Stromal cell of bone marrow (primary cell): ENCODE measurements around the gene BUB1B.
A peak's percentile ranks its signal among the peaks of the same experiment; 100 is the strongest.
"Not testable (repeated sequence)": the region's sequence is repeated elsewhere in the genome, so short reads cannot be mapped to it uniquely, and the experiment has no call there.

Experiments used
- DNase-seq: peaks from one replicate; pipeline ENCODE4 v3.0.0-alpha.2; 2012; ENCODE audit warnings: low read depth

BUB1B gene

DNA sequence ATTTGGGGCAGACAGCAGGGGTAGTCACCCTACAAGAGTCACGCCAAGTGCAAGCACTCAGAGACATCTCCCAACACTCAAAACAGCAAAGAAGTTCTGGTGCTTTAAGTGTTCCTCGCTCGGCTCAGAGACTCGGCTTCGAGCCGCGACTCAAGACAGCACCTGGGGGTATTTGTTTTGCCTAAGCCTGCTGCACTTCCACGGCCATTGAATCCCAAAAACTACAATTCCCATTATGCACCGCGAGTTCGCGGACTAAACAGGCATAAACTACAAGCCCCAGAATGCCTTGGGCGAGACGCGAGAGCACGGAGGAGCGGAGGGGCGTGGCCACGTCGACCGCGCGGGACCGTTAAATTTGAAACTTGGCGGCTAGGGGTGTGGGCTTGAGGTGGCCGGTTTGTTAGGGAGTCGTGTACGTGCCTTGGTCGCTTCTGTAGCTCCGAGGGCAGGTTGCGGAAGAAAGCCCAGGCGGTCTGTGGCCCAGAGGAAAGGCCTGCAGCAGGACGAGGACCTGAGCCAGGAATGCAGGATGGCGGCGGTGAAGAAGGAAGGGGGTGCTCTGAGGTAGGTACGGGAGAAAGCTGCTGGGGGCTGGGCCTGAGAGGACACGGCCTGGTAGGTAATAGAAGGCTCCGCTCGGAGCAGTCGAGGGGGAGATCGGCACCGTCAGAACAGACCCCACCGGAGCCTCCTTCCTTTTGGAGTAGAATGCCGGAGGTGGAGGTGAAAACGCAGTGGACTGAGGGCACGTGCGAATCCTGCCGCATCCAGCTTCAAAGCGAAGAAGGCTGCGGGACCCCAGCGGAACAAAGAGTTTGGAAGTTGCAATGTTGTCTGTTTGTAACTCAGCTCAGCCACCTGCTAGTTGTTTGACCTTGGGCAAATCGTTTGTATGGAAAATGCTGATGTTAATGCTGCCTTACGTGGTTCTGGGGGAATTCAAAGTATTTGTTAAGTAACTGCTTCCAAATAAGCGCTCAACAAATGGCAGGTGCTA lies at the start of gene BUB1B:
Gene BUB1B (plus strand): TSS at position 381 of the 1,000 bp plus-strand sequence. CDS start 152 bp downstream, at position 533.
- peak; percentile 89 for DNase-seq

GRCh38 chr15:40111888-40112287 lies 49.0 kb upstream of the BUB1B start:
- no peak for DNase-seq

- DNase-seq, result no peak
These were observed 48.1 kb upstream of the BUB1B start for GRCh38 chr15:40112789-40113188.

GRCh38 chr15:40114218-40114617 lies 46.7 kb upstream of the BUB1B start:
- DNase-seq, result no peak

DNA sequence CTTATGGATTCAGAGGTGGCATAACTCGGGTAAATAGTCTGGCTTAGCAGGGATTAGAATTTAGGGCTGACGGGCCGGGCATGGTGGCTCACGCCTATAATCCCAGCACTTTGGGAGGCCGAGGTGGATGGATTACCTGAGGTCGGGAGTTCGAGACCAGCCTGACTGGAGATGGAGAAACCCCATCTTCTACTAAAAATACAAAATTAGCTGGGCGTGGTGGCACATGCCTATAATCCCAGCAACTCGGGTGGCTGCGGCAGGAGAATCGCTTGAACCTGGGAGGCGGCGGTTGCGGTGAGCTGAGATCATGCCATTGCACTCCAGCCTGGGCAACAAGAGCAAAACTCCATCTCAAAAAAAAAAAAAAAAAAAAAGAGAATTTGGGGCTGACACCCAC lies 45.8 kb upstream of the BUB1B start:
- not testable (repeated sequence) for DNase-seq

DNA sequence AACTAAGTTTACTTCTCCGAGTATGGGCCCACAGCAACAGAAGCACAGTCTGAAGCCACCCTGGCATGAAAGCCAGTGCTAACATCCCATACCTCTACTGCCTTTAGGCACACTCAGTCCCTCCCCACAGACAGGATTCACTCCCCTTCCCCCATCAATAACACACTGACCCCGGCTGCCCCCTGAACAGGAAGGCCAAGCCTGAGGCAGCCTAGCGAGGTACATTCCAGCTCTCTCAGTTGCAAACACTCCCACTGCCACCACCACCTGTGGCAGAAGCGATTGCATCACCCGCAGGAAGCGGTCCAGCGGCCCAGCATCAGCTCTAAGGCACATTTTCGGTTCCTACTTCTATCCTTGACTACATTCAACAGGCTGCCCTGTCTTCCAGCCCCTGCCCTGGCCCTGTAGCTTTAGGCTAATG lies 45.2 kb upstream of the BUB1B start:
- DNase-seq, result no peak

DNA sequence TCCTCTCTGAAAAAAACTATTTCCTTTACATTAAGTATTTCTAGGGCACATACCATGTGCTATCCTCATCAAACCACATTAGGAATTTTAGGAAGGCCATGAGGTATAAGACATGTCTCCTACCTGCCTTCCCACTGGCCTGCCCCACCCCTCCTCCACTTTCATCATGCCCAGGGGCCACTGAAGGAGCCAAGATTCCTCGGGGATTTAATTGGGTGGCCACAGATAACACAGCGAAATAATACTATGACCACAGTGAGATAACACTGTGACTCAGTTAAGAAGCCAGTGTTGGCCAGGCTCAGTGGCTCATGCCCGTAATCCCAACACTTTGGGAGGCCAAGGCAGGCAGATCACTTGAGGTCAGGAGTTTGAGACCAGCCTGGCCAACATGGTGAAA lies 42.4 kb upstream of the BUB1B start:
- DNase-seq, result no peak

DNA sequence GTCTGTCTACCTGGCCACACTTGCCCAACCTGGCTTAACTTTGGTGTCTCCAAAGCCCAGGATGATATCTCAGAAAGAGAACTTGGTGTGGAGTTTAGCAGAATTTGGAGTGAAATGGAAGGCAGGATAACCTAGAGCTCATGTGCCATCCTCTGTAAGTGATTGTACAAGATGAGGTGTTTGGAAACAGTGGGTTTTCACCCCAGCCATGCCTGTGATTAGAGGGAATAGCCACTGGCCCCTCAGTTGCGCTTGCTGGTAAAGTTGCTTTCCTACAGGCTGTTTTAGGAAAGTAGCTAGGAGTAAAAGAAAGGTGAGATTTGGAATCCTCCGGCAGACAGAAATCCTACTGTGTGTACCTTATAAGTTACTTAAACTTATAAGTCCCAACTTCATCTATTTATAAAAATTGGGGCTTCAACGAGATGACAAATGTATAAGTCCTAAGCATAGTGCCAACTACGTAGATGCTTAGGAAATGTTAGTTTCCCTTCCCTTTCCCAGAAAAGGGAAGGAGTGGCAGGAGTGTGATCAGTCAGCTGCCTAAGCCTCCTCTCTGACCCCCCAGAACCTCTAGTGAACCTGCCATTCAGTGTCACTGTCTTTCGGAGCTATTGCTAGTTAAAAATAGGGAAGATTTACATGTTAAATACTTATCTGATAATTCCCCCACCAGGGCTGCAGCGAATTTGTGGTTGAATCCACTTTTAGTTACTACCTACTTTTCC lies 38.8 kb upstream of the BUB1B start:
- no peak for DNase-seq

GRCh38 chr15:40122989-40123388 lies 37.9 kb upstream of the BUB1B start:
- not testable (repeated sequence) for DNase-seq

DNA sequence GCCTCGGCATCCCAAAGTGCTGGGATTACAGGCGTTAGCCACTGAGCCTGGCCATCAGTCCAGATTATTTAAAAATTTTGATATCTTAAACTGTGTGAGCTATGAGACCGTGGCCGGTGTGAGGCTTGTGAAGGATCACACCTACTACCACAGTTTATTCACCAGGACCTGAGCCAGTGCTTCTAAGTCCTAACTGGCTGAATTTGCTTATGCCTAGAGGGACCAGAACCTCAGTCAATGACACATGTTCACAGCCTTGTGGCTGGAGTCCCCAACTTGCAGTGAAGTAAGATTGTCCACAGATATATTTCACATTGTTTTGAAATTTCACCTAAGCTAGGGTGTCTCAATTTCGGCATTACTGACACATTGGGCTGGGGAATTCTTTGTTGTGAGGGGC lies 37.0 kb upstream of the BUB1B start:
- not testable (repeated sequence) for DNase-seq

- DNase-seq, result not testable (repeated sequence)
These were observed 36.5 kb upstream of the BUB1B start for GRCh38 chr15:40124333-40124732.

DNA sequence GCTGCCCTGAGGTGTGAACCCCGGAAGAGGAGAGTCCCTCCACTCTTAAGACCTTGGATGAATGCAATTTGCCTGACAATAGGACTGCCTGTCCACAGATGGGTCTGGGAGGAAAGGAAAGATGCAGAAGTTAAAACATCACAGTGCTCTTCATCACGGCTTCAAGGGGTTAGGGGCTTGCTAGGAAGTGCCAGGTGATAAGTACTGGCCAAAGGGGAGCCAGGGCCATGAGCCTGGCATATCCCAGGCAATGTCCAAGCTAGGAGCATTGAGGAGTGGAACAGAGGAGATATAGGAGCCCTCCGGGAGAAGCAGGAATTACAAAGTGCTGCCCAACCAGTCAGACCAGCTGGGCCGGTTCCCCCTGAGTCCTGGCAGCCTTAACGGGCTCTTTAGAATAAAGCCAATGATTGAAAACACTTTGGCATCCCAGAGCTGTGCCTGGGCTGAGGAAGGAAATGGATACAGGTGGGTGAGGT lies 36.0 kb upstream of the BUB1B start:
- not testable (repeated sequence) for DNase-seq

DNA sequence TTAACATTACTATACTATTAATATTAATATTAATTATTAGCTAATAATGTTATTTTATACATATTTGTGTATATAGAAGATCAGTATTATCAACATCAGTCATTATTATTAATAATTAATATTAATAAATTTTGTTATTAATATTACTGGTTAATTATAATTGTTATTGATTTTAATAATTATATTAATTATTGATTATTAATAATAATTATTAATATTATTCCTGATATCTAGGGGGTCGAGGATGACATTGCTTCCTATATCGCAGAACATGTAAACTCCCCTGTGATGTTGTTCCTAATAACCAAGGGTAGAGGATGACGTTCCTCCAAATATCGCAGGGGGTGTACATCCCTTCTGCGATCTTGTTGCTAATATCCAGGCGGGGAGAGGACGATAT lies 34.9 kb upstream of the BUB1B start:
- no peak for DNase-seq

DNA sequence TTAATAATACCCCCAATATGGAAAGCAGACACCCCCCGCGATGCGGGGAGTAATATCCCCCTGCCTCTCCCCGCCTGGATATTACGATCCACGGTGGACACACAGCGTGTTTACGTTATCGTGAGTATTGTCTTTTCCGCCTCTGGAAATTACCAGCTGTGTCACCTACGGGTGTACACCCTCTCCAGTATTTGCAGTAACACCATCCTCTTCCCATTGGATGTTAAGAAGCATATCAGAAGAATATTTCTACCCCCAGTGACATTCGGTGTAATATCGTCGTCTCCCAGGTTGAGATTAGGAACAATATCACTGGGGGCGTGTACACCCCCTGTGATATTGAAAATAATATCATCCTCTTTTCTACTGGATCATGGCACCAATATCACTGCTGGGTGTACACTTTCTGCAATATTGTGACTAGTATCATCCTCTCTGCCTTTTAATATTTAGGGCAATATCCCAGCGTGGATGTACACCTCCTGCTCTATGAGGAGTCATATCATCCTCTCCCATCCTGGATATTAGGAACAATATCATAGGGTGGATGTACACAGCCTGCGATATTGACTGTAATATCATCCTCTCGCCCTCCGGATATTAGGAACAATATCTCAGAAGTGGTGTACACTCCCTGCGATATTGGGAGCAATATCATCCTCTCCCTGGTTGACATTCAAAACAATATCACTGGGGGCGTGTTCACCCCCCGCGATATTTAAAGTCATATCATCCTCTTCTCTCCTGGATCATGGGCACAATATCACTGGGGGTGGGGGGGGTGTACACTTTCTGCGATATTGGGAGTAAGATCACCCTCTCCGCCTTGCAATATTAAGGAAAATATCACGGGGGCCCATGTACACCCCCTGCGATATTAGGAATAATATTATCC lies 31.9 kb upstream of the BUB1B start:
- no peak for DNase-seq

- no peak for DNase-seq
These were observed 30.8 kb upstream of the BUB1B start for GRCh38 chr15:40130118-40130517.

DNA sequence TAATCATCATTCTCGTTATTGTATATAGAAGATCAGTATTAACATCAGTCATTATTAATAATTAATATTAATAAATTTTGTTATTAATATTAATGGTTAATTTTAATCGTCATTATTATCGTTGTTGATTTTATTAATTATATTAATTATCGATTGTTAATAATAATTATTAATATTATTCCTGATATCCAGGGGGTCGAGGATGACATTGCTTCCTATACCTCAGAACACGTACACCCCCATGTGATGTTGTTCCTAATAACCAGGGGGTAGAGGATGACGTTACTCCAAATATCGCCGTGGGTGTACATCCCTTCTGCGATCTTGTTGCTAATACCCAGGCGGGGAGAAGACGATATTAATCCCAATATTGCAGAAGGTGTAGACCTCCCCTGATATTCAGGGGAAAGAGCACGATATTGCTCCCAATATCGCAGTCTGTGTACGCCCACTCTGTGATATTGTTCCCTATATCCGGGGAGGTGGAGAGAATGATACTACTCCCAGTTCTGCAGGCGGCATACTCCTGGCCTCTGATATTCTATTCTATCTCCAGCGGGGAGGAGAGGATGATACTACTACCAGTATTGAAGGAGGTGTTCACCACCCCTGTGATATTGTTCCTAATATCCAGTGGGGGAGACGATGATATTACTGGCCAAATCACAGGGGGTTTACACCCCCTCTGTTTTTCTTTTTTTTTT lies 29.9 kb upstream of the BUB1B start:
- DNase-seq, result no peak

- DNase-seq, result no peak
These were observed 27.3 kb upstream of the BUB1B start for GRCh38 chr15:40133544-40133943.

GRCh38 chr15:40134885-40135284 lies 26.0 kb upstream of the BUB1B start:
- DNase-seq, result no peak

- DNase-seq, result not testable (repeated sequence)
These were observed 24.9 kb upstream of the BUB1B start for GRCh38 chr15:40135846-40136450.

DNA sequence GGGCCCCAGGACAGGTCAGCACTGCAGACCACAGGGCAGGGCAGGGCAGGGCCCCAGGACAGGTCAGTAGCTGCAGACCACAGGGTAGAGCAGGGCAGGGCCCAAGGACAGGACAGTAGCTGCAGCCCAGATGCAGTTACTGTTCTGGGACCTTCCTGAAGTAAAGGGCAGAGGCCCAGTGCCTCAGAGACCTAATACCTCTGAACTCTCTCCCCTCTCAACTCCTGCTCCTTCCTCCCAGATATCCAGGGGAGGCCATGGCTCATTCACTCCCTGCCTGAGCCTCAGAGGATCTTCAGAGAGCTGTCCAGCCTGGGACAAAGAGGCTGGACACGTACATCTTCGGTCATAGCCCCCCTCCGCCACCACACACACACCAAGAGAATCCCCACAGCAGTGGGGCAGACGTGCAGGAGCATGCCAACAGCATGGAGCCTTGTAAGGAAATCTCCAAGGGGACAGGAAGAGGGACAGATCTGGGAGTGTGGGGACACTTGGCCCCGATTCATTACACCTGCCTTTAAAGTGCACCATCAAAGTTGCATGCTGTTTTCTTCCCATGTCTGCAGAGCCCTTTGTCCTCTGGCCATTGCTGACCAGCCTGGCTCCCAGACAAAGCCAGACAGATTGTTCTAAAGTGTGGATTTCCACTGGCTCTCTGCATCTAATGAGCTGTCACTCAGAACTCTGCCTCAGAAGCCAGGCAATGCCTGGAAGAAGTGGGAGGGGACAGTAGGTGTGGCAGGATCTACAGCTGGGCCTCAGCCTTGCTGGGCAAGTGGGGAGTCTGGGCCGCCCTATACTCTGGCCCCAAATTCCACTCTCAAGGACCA lies 24.2 kb upstream of the BUB1B start:
- no peak for DNase-seq
